GM18870 (cell line): Measurements from ENCODE around the gene MPV17L2.
"Not testable (repeated sequence)": the region's sequence is repeated elsewhere in the genome, so short reads cannot be mapped to it uniquely, and the experiment has no call there.

Source experiments
- ATAC-seq: cut with Tn5 transposase; IDR thresholded peaks from one replicate; pipeline ENCODE4 v1.9.1; 2021; ENCODE audit warnings: moderate library complexity; ENCODE audit not compliant: unreplicated experiment

MPV17L2 gene

DNA sequence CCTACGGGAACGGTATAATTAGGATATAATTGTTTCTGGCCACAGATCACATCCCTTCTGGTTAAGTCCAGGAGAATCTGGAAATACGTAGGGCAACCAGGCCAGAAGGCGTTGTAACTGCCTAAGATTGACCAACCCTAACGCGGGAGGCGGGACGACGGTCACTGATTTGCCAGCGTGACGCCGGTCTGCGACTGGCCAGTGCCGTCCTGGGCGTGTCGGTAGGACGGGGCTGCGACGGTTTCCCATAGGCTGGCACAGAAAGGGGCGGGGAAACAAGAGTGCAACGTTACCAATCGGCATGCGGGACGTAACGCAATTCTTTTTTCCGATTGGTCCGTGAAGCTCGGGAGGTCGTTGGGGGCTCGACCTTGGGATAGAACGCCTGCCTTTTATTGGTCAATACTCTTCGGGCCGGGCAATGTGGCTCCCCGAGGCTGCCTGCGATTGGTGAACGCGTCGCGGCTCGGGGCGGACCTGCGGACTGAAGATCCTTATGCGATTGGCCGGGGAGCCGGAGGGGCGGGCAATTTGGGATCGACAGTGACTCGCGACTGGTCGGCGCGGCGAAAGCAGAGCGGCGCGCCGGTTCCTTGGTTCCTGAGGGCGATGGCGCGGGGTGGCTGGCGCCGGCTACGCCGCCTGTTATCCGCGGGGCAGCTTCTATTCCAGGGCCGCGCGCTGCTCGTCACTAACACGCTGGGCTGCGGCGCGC lies at the start of gene MPV17L2:
TSS of gene MPV17L2 (plus strand) at position 546 of the 715 bp plus-strand sequence. CDS start at position 610, 64 bp downstream.
- ATAC-seq, result peak; percentile 82

DNA sequence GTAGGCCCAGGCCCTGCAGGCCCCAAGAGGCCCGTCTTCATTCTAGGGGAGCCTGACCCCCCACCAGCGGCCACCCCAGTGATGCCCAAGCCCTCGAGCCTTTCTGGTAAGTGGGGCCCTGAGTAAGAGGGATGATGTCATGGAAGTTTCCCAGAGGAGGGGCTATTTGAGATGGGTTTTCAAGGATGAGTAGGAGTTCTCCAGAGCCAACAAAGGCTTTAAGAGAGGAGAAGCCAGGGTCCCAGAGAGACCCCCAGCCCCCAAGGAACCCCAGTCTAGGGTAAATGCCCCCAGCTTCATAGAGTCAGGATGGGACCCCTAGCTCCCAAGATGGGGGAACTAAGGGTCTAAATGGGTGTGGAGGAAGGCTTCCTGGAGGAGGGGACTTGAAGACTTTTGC lies 49.1 kb upstream of the MPV17L2 start:
- no peak for ATAC-seq

- no peak for ATAC-seq
Measured at GRCh38 chr19:18144361-18144760, 48.7 kb upstream of the MPV17L2 start.

GRCh38 chr19:18144906-18145305 lies 48.1 kb upstream of the MPV17L2 start:
- ATAC-seq, result no peak

GRCh38 chr19:18145391-18145999 lies 47.5 kb upstream of the MPV17L2 start:
- ATAC-seq, result no peak

DNA sequence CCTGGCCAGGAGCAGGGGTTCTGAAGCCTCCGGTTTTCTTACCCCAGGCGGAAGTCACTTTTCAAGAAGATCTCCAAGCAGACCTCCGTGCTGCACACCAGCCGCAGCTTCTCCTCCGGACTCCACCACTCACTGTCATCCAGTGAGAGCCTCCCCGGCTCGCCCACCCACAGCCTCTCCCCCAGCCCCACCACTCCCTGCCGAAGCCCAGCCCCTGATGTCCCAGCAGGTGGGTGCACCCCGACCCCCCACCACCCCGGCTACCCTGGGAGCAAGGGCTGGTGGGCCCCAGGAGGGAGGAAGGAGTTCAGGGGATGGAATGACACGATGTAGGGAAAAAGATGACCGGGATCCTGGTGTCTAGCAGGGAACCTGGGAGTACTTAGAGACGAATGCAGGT lies 45.6 kb upstream of the MPV17L2 start:
- no peak for ATAC-seq

DNA sequence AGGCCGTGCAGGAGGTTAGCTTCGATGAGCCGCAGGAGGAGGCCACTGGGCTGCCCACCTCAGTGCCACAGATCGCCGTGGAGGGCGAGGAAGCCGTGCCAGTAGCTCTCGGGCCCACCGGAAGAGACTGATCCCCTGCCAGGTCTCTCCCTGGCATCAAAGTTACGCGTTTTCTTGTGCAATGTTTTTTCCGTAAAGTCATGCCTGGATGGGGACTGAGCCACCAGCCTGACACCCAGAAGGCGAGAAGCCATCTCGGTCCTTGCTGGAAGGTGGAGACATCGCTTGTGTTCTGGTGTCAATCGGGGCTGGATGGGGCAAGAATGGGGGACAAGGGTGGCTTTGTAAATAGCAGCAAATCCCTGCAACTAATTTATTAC lies 43.4 kb upstream of the MPV17L2 start:
- ATAC-seq, result no peak

GRCh38 chr19:18150776-18151624 lies 42.0 kb upstream of the MPV17L2 start:
- no peak for ATAC-seq

- peak; percentile 74 for ATAC-seq
Measured at GRCh38 chr19:18152442-18152816, 40.6 kb upstream of the MPV17L2 start.

DNA sequence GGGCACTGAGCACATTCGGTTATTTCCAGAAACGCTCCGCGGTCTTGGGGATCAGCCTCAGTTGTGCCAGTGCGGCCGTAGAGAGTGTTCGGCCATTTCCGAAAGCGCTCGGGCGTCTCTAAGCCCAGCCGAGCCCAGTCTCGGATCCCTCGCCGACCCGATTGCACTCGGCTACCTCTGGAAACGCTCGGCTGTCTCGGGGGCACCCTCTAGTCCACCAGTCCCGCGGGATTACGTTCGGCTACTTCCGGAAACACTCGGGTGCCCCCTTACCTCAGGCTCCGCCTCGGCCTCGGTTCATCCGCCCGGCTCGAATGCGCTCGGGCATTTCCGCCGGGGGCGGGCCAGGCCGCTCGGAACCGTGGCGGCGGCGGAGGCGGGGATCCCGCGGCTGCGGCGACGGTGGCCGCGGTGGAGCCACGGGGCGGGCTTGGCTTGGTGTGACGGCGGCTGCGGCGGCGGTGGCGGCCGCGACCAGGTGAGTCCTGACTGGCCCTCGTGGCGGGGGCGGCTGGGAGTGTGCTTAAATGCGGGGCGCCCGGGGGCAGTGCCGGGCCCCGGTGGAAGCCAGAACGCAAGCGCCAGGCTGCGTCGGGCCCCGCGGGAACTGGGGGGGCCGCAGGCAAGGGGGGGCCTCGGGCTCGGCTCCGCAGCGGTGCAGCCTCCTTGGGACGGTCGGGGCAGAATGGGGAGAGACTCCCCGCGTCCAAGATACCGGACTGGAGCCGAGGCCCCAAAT lies 40.0 kb upstream of the MPV17L2 start, which contains the start of gene PIK3R2:
TSS of gene PIK3R2 (plus strand) at position 347 of the 739 bp plus-strand sequence. CDS start 2,717 bp downstream, outside the sequence.
- ATAC-seq, result peak; percentile 70

GRCh38 chr19:18153556-18154134 lies 39.4 kb upstream of the MPV17L2 start:
- no peak for ATAC-seq

GRCh38 chr19:18155095-18156087 lies 37.6 kb upstream of the MPV17L2 start:
- ATAC-seq, result no peak

GRCh38 chr19:18156268-18156667 lies 36.8 kb upstream of the MPV17L2 start:
- ATAC-seq, result no peak

DNA sequence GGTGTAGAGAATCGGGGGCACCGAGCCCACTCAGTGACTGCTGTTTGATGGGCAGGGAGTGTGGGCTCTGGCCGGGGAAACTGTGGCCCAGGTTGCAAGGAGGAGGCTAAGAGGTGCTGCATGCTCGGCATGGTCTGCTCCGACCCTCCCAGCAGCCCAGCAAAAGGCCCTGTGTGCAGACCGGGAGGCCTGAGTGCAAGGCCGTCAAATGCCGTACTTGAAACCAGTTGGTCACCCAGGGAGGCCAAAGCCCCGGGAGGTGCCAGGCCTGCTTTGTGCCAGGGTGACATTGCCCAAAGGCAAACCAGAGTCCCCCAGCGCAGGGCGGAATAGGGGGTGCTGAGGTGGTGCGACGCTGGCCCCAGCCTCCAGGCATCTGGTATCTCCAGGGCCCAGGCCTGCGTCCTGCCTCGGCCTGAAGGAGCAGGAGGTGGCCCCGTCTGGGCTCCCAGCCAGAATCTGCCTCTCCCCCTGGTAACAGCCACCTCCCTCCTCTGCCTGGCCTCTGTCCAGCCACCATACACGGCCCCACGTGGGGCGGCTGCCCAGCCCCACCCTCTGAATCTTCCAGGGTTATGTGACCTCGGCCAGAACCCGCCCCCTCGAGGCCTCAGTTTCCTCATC lies 36.1 kb upstream of the MPV17L2 start:
- ATAC-seq, result no peak

DNA sequence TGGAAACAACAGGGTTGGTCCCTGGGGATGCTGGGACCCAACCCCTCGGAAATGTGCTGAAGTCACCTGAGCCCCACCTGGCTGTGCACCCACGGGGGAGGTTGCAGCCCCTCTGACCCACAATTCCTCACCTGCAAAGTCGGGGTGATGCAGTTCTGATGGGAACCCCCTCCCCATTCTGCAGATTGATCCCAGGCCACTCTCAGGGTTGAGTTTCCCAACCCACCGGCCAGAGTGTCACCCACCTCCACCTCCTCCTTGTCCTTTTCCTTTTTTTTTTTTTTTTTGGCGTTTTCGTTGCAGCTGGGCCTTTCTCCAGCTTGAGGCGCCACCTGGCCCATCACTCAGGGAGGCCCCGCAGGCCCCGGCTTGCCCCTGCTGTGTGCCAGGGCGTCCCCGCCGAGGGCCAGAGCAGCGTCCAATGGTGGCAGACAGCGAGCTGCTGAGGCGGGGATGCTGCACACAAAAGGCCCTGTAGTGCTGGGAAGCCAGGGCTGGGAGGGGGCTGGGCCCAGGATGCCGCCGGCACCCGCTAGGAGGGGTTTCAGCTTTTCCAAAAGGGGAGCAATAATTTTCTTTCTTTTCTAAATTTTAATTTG lies 35.5 kb upstream of the MPV17L2 start:
- ATAC-seq, result no peak

DNA sequence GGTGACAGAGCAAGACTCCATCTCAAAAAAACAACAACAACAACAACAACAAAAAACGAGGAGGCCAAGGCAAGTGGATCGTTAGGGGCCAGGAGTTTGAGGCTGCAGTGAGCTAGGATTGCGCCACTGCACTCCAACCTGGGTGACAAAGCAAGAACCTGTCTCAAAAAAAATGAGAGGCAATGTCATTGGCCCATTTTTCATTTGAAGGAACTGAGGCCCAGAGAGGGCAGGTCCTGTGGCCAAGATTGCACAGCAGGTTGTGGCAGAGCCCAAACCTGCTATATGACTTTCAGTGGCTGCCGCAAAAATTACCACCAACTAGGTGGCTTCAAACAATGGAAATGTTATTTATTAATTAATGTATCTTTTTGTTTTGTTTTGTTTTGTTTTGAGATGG lies 34.6 kb upstream of the MPV17L2 start:
- no peak for ATAC-seq

DNA sequence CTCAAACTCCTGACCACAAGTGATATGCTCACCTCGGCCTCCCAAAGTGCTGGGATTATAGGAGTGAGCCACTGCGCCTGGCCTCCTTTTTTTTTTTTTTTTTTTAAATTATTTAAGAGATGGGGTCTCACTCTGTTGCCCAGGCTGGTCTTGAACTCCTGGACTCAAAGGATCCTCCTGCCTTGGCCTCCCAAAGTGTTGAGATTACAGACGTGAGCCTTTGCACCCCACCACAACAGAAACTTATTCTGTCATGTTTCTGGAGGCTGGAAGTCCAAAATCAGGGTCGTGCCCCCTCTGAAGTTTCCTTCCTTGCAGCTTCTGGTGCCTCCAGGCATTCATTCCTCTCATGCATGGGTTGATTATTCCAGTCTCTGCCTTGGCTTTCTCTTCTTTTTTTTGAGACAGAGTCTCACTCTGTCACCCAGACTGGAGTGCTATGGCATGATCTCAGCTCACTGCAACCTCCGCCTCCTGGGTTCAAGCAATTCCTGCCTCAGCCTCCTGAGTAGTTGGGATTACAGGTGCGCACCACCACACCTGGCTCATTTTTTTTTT lies 33.9 kb upstream of the MPV17L2 start:
- not testable (repeated sequence) for ATAC-seq

DNA sequence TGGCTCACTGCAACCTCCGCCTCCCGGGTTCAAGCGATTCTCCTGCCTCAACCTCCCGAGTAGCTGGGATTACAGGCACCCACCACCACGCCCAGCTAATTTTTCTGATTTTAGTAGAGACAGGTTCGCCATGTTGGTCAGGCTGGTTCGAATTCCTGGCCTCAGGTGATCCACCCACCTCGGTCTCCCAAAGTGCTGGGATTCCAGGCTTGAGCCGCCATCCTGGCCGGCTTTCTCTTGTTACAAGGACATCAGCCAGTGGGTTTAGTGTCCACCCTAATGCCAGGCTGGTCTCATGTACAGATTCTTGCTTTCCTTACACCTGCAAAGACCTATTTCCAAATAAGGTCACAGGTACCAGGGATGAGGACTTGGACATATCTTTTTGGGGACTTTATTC lies 33.2 kb upstream of the MPV17L2 start:
- ATAC-seq, result no peak
